GM11168 (cell line): ENCODE results near the gene FOLH1.
"Not testable (repeated sequence)": the region's sequence is repeated elsewhere in the genome, so short reads cannot be mapped to it uniquely, and the experiment has no call there.

Source experiments
- in situ Hi-C: fragments of 300-500 bp; cut with MboI; formaldehyde crosslinking; loops from one replicate; pipeline ENCODE4 v1.12.0; 2022; ENCODE audit warnings: low sequenced_read_pairs; ENCODE audit not compliant: unreplicated experiment

FOLH1 gene

DNA sequence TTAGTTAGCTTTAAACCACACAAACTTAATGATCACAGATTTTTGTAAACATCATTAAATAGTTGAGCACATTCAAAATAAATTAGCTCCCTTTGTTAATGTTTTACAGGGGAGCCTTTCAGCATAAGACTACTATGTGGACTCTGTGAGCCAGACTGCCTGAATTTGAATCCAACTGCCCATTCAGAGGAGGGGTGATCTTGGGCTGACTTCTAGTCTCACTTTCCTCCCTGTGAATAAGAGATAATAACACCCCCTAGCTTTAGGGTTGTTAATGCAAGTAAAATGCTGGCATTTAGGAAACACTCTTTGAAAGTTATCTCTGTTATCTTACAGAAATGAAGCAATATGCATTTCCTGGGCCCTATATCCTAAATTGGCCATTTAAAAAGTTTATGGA is 23.6 kb downstream of the FOLH1 start:
- in situ Hi-C loops, result not testable (repeated sequence)

DNA sequence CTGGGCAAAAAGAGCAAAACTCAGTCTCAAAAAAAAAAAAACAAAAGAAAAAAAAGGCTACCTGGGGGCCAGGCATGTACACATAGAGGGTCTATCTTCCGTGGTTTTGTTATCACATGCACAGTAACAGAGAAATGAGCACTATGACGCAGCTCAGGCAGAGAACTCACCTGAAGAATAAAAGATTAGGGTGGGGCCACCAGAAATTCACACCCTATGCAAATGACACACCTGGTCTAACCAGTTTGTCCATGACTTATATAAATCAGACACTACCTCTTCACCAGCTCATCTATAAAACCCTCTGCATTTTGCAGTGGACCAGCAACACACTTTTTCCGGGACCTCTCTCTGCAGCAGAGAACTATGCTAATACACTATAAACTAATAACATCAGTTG is 30.5 kb downstream of the FOLH1 start:
- in situ Hi-C loops, result not testable (repeated sequence)

DNA sequence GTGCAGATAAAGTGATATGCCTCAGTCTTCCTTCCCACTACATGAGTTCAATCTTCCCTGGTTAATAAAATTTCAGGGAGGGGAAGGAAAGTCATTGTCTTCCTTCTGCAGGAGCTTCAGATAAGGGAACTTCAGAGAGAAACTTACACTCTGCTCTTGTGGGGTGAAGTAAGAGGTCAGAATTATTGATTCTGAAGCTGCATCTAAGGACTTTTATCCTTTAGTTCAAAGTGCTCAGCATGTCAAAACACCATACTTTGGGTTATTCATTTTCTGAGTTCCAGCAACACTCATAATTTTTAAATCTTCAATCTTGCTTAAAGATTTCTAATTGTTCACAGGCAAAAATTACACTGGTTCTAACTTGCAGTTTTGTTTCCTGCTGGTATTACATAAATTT is 33.0 kb downstream of the FOLH1 start:
- in situ Hi-C loops, result not testable (repeated sequence)

DNA sequence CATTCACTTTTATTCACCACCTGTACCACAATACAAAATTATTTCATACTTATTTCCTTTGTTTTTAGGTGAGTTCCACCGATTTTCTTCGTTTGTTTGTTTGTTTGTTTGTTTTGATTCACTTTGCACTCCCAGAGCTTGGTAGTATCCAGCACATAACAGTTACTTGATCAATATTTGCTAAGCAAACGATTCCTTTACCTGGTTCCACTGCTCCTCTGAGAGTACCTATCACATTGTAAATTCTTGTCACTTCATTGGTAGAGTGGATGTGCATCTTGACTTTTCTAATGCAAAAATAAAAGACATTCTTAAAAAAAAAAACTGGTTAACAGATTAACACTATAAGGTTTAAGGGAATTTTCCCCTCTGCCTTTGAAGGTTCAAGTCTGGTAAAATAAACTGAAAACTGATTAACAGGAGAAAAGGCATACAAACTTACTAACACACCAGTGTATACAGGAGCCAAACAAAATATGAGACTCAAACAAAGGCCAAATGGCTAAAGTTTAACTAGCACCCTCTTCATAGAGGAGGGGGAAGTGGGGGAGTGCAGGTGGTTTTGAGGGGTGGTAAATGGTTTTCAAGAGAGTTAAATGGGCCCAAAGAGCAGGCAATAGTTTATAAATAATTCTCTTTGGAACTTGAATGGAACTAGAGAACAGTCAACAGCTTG is 33.6 kb downstream of the FOLH1 start:
- in situ Hi-C loops, result not testable (repeated sequence)

DNA sequence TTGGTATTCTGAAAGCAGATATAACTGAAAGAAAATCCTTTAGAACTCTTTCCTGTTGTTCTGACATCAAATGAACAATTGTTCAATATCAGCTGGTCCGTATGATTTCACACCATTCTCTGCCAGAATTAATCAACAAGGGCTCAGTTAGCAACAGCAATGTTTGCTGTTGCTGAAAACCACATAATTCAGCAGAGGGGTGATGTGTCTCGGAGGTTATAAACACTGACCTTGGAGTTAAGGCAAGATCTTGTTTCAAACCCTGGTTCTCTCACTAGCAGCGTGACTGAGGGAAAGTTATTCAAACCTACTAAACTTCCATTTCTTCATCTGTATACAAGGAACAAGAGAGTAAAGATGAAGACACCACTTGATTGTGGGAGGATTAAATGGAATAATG is 36.8 kb downstream of the FOLH1 start:
- in situ Hi-C loops, result not testable (repeated sequence)

DNA sequence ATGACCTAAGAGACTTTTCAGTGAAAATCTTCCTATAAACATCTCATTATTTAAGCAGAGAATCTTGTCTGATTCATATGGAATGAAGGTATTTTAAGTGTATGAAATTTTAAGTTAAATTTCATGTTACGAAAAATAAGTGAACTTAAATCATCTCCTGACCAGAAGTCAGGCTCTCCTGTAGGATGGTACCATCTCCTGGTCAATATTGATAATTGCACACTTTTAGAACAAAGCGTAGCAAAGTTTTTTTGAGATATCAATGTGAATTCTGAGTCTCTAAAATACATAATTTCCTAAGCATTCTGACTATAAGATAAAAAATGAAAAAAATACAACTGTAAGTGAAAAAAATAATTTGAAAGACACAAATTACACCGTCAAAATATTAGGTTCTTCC is 38.8 kb downstream of the FOLH1 start:
- in situ Hi-C loops, result not testable (repeated sequence)

DNA sequence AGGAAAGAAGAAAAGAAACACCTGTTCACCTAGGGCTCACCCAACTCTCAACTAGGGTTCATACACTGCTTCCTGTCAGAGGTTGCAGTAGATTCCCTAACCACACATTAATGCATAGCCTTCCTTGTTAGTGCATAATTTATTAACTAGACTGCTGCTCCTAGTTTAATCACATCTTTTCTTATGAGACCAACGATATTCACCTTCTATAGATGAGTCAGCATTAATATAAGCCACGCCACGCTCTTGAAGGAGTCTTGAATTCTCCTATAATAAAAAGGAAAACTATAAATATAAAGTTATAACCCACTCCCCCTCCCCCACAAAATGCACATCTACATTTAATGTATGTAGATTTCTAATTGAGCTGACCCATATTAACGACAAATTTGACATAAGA is 39.4 kb downstream of the FOLH1 start:
- in situ Hi-C loops, result not testable (repeated sequence)

DNA sequence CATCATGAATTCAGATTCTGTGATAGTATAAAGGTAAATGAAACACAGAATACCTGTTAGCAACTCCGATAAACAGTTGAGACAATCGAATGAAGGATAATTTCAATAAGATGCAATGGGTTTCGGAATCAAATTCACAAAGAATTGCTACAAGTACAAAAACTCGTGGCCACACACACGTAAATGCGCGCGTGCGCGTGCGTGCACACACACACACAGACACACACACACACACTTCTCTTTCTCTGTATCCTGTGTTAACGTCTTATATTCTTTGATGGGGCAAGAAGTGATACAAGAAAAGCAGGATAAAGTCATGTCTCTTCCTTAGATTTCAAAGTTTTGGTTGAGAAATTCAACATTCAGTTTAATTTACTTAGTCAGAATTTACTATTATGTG is 57.2 kb downstream of the FOLH1 start:
- in situ Hi-C loops, result no loop called here

DNA sequence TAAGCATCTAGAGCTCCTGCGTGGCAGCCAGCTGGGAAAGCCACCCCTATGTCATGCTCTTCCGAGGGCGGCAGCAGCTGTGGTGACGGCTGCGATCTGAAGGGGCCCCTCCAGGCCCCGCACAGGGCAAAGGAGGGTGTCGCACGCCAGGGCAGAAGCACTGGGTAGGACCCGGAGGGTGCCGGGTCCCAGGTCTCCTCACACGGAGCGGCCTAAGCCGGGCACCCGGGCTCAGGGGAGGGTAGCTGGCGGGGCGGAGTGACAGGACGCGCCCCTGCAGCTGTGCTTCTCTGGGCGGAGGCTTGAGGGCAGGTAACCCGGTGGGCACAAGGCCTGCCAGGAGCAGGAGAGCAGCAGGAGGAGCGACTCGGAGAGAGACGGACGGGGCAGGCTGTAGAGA is 106.0 kb downstream of the FOLH1 start:
- in situ Hi-C loops, result not testable (repeated sequence)
